HG03520 (cell line): ENCODE data around the gene HEPN1.

Source experiments
- ATAC-seq: cut with Tn5 transposase; IDR thresholded peaks from one replicate; pipeline ENCODE4 v1.9.1; 2021; ENCODE audit warnings: mild to moderate bottlenecking, moderate library complexity; ENCODE audit not compliant: unreplicated experiment

The HEPN1 gene

DNA sequence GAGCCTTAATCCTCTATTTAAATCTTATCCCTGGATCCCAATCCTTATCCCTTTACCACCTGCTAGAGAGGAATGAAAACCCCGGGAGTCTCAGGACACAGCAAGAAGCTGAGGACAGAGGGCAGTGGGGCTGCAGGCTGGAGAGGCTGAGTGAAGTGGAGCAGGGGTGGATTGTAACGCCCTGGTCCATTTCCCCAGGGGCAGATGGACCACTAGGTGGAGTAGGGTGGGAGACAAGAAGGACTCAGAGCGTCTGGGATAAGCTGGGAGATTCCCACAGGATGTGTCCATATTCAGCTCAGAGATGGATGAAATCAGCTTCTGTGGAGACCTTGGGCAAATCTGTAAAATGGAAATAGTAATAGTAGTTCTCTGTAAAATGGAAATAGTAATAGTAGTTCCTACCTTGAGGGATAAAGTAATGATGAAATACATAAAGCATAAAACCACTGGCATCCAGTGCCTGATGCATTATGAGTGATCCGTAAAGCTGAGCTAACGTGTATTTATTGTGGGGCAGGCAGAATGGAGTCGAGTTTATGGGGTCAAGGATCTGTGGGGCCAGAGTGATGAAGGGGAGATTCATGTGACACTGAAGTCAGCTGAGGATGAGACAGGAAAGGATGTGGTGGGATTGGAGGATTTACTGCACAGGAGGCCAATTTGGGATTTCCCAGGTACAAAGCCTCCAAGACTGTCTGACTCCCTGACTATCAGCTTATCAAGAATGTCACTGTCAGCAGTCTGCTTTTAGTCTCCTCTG, 19.5 kb upstream of the HEPN1 start:
- ATAC-seq: no peak

DNA sequence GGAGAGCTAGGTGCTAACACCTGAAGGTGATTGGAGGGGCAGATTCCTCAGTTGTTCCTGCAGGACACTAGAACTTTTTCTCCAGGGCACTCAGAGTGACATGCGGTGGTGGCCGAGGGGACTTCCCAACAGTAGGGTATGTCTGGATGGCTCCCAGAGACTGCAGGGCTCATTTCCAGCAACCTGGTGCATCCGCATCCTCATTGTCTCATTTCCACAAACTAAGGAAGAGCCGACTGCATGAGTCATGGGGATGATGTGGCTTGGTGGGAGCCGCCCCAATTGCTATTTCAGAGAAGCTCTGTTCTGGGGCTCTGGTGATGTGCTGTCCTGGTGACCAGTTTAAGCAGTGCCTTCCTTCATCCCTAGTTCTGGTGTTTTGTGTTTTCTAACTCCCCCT, 18.6 kb upstream of the HEPN1 start:
- no peak for ATAC-seq

DNA sequence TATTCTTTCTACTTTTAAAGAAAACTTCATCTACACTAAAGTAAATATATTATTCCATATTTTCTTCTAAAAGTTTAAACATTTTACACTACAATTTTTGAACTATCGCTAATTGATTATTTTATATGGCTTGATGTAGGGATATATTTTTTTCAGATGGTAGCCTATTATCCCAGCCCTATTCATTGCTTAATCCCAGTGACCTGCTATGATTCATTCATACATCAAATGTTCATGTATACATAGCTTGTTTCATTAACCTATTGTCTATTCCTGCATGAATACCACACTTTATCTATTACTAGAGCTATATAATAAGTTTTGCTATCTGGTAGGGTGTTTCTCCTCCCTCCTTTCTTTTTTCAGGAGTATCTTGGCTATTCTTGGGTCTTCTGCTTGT, 16.4 kb upstream of the HEPN1 start:
- ATAC-seq: no peak

DNA sequence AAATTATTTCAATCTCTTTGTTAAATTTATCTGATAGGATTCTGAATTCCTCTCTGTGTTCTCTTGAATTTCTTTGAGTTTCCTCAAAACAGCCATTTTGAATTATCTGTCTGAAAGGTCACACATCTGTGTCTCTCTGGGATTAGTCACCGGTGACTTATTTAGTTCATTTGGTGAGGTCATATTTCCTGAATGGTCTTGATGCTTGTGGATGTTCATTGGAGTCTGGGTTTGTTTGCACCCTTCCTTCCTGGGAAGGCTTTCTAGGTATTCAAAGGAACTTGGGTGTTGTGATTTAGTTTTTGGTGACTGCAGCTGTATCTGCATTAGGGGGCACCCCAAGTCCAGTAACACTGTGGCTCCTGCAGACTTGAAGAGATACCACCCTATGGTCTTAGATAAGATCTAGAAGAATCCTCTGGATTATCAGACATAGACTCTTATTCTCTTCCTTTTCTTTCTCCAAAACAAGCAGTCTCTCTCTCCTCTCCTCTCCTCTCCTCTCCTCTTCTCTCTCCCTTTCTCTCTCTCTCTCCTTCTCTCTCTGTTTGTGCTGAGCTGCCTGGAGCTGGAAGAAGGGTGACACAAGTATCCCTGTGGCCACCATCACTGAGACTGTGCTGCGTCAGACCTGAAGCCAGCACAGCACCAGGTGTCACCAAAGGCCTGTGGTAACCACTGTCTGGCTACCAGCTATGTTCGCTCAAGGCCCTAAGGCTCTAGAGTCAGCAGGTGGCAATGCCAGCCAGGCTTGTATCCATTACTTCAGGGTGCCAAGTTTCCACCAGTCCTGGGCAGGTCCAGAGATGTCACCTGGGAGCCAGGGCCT, 3.3 kb upstream of the HEPN1 start:
- no peak for ATAC-seq

DNA sequence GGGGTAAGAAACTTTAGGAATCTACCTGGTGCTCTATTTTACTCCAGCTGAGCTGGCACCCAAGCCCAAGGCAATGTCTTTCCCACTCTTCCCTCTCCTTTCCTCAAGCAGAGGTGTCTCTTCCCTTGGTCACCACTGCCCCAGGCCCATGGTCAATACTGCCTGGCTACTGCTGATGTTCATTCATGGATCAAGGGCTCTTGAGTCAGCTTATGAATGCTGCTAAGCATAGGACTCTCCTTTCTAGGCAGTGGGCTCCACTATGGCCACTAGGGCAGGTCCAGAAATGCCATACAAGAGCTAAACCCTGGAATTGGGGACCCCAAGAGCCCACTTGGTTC, 2.7 kb upstream of the HEPN1 start:
- ATAC-seq: no peak

DNA sequence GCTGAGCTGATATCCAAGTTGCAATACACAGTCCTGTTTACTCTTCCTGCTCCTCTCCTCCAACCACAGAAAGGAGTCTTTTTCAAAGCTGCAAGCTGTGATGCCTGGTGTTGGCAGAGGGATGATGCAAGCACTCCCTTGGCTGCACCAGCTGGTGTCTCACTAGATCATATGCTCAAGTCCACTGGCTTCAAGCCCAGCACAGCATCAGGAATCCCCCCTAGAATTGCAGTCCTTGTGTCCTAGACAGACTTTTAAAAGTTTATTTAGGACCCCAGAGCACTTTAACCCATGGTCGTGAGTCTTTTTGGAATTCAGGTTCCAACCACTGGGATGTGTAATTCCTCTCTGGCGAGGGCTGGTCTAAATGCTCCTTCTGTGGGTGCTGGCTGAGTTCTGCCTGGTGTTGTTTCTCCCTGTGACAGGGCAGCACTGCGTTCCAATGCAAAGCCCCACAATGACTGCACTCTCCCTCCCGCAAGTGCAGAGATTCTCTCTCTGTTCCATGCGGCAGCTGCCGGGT, 1.9 kb upstream of the HEPN1 start:
- no peak for ATAC-seq

DNA sequence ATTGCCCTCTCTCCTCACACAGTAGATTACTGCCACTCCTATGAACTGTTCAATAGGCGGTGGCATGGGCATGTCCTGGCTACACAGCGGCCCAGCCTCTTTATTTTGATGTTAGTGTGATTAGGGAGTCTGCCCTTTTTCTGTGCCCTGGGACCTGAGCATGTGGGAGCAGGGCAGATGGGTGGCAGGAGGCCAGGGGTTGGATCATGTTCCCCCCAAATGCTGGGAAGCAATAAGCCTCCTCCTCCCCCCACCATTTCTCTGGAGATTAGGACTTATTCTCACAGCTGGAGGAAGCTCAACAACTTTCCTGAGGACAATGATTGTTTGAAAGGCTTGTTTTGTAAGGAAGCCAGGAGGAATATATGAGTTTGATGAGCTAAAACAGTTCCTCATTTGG, 848 bp downstream of the HEPN1 start:
- ATAC-seq: no peak

DNA sequence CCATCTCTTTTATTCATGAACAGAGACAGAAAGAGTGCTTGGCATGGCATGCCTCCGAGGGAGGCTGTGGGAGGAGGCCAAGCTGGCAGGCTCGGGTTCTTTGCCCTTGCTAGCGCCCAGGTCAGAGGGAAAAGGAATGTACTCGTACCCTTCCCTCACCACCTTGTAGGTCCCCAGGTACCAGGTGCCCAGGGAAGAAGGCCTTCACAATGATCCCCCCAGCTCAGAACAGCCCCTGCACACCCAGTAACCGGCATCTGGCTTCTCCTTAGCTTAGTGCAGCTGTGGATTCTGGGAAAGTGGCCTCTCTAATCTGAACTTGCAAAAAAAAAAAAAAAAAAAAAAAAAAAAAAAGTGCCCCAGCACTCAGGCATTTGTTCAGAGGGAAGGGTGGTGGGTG, 1.3 kb downstream of the HEPN1 start:
- ATAC-seq: no peak

DNA sequence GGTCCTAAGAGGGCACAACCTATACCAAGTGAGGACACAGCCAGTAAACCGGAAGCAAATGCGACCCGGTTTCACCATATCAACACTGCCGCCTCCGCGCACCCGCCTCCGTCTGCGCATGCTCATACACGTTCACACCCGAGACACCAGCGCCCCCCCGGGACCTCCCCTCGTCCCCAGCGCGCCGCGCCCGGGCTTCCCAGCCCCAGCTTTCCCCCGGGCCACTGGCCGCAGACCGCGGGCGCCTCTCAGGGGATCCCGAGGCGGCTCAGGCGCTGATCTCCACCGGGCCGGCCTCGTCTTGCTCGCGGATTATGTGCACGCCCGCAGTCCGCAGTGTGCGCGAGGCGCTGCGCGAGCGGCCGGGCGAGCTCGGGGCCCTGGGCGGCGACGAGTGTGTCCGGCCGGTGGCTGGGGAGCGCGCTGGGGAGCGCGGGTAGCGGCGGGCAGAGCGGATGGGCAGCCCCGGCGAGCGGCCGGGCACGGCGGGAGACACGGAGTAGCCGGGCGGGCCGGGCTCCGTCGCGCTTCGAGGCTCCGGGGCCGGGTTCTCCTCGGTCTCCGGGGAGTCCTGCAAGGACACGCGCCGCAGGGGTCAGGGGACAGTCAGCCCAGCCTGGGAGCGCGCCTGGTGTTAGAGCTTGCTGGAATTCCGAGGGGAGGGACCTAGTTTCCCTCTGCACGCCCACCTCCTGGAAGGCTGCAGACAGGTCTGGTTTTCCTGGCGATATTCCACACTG, 2.0 kb downstream of the HEPN1 start:
- ATAC-seq: no peak

DNA sequence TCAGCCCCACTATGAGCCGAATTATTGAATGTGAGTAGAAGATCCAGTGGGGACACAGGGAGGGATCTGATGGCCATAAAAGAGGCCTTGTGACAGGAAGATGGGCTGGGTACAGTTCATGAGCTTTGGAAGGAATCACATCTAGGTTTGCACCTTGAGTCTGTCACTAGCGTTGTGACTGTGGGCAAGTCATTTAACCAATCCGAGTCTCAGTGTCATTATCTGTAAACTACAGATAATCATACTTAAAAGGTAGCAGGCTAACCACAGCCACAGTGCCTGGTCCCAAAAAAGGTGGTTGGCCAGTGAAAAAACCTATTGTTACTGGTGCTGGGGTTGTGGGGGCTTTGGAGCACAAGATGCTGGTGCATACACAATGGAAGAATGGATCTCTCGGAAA, 3.8 kb downstream of the HEPN1 start:
- no peak for ATAC-seq

DNA sequence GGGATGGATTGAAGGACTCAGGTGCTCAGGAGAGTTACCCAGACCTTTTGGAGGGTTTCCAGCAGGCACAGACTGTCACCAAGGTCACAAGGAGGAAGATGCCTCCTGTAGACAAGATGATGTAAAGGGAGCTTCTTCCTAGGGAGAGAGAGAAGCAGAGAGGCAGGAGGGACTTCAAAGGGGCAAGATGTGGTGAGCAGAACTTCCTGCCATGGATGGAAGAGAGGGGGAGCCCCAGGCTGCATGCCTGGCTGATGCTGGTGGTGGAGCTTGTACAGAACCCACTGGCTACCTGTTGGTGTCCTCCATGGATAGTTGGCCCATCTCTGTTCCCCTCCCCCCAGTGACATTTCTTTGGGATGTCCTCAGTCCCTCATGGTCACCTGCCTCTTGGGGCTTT, 4.2 kb downstream of the HEPN1 start:
- no peak for ATAC-seq

DNA sequence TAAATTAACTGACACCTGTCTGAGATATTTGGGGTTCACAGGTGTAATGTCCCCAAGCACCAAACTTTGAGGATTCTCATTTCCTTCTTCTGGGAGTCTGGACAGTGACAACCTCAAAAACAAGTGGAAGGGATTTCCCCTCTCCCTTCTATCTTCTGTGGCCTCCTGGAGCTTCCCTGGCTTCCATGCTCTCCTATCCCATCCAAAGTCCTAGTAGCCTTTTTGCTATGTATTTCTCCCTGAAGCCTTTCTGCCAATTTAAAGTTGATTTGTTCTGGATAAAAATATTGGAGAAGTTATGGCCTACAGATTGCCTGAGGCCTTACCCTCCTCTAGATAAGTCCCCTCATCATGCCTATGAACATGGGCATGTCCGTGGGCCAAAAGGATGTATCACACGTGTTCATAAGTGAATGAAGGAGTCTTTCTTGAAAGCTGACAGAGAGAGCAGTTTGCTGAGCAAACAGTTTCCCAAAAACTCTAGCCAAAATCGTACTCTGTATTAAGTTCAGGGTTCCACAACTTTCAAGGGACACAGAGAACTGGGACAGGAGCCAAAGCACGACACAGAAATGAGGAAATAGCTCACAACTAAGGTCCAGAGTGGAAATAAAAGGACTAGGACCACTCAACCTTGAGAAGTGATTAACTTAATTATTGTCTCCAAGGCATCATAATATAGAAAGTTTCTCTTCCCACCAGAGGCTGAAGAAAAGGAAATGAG, 10.1 kb downstream of the HEPN1 start:
- ATAC-seq: no peak

DNA sequence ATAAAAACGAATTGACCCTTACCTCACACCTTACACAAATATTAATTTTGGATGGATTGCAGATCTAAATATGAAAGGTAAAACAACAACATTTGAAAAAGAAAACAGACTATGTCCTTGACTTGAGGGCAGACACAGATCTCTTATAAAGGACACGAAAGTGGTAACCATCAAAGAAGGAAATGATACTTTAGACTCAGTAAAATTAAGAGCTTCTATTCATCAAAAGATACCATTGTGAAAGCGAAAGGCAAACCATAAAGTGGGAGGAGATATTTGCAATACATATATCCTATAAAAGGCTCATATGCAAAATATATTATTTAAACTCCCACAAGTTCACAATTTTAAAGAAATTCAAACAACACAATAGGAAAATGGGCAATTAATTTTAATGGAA, 11.7 kb downstream of the HEPN1 start:
- peak; percentile 85 for ATAC-seq

DNA sequence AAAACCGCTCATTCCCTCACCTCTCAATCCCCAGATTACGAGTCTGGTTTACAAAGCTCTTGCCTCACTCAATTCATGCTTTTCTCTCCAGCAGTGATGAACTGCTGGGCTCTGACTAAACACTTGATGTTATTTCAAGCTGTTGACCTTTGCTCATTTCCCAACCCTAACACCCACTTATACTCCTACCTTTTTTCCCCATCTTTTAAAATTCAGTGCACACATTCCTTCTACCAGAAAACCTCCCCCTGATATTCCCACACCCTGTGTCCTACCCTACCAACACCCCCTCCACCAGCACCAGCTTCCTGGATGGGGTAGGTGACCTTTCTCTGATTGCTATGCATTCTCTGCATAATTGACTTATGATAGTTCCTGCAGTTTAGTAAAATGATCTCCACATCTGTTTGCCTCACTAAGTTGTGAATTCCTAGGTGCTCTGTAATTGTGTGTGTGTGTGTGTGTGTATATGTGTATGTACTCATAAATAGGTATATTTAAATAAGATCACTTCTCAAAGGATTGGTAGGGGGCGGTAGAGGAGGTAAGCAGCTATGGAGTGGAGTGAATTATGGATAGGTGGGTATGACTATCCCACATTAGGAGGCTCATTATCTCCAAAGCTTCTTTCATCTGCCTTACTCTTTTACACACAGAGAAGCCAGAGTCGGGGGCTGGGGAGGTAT, 16.0 kb downstream of the HEPN1 start:
- ATAC-seq: no peak

DNA sequence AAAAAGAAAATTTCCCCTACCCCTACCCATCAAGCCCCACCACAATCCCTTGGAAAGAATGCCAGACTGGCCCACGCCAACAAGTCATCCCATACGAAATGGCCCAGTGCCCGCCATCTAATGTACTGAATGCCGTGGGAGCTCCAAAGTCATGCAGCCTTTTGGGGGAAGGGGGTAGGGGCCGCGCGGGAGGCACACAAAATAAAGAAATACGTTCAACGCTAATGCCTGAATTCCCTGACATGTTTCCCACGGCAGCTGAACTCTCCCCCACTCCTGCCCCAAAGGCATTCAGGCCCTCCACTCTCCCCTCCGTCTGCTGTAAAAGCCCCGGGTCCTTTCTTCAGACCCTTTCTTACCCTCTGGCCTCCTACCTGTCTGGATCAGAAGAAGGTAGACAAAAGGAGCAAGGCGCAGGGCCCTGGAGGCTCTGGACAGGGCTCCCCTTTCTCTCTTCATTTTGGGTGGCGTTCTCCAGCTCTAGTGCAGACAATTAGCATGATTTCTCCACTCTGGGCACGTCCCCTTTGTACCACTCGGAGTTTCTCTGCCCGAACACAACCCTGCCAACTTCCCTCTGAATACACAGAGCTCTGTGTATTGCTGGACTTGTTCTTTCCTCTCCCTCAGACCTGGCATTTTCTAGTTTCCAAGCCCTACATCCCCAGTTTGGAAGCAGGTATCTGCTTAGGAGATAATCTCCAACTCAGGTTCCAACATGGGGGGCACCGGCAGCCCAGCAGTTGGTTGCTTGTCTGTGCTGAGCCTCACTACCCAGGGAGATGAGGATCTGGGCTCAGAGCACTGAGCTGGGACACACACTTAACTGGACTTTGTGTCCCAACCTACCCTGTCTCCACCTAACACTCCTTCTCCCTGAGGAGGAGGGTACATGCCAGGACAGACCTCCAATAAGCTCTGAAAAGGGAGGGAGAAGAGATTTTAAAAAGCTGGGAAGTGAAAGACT, 16.8 kb downstream of the HEPN1 start, which contains the start of gene HEPACAM:
Gene HEPACAM, minus strand, starts transcription at position 500 of the 967 bp plus-strand sequence. Its CDS starts 41 bp downstream, at position 459.
- ATAC-seq: no peak

DNA sequence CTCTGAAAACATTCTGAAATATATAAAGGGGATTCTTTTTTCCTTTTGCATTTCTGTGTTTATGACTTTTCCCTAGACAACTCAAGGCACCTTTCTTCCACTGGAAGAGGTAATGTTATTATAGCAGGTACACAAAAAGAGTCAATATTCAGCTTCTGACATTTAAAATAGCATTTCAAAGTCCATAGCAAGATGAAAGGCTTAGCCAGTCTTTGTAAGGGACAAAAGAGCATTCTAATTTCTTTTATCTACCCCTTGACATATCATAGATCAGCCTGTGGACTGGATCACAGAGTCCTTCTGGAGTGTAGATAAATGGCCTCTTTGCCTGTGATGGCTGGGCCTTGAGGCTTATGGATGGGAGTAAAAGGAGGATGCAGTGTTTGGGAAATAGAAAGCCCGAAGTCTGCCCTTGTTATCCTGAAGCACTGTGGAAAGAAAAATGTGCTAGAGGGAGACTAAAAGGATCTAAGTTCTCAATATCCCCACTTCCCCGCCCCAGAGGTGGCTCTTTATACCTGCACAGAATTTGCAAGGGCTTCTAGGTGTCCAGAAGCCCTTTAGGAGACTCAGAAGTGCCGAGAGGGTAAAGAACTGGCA, 18.4 kb downstream of the HEPN1 start:
- no peak for ATAC-seq

DNA sequence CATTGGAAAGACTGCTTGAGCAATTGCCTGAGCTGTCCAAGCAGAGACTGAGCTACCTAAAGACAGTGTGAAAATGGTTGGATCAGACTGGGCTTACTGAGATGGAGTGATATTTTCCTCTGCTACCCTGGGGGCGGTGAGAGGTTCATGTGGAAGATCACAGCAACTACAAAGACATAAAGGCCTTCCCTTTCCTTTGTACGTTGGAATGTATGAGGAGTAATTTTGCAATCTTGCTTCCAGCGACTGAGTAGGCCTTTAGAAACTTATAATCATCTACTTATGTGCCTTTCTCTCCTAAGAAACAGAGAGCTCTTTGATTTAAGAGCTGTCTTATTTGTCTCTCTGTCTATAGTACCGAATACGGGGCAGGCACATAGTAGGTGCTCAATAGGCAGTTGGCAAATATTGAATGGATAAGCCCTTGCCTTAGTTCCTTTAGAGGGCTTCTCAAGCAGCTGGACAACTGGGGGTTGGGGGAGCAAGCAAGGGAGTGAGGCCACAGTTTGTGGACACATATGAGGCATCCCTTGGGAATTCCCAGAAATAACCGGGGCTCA, 19.2 kb downstream of the HEPN1 start:
- ATAC-seq: no peak

DNA sequence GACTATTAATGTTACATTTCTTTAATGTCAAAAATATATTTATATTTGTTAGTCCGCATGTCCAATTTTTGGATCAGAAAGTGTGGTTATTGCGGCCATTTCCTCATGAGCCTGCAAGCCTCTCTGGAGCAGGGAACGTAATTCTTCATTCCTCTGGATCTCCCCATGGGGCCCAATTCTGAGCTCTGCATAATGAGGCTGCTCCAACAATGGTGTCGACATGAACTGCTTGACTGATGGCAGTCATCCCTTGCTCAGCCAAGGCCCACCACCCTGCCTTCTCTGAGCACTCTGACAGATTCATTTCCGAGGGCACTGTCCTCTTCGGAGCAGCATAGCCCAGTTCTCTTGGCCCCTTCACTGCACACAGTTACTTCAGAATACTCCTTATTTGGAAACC, 19.9 kb downstream of the HEPN1 start:
- no peak for ATAC-seq
